Activated CD8-positive, alpha-beta T cell treated with anti-CD3 and anti-CD28 coated beads for 36 hours (primary cell): ENCODE data around the gene KCNQ5. TPM values are rescaled to one million over a fixed set of nuclear protein-coding genes. Genes with fewer than 3 reads are reported as not detected.

Experiments
- ATAC-seq: fragments of 200-7000 bp; cut with Tn5 transposase; one replicate; pipeline ENCODE4 v1.10.0; 2021; ENCODE audit warnings: mild to moderate bottlenecking, moderate library complexity
- CTCF ChIA-PET: fragments of 350-600 bp; sonication (Branson Sonifier 250); formaldehyde crosslinking; loops from one replicate; lab custom pipeline; 2021; ENCODE audit warnings: antibody characterized with exemption; lab: Charles Lee
- POLR2A ChIA-PET: fragments of 350-600 bp; sonication (Branson Sonifier 250); formaldehyde crosslinking; loops from one replicate; lab custom pipeline; 2021; ENCODE audit warnings: antibody characterized with exemption; lab: Charles Lee
- DNase-seq: peaks from one replicate; pipeline ENCODE4 v3.0.0-alpha.2; 2020
- H3K27ac Mint-ChIP-seq: one replicate; pipeline ENCODE4 v1.8.0; 2021; ENCODE audit warnings: mild to moderate bottlenecking, mixed read lengths
- H3K27me3 Mint-ChIP-seq: one replicate; pipeline ENCODE4 v1.8.0; 2021; ENCODE audit warnings: mixed read lengths
- H3K36me3 Mint-ChIP-seq: one replicate; pipeline ENCODE4 v1.8.0; 2021; ENCODE audit warnings: low read depth, mixed read lengths
- H3K4me1 Mint-ChIP-seq: one replicate; pipeline ENCODE4 v1.8.0; 2021; ENCODE audit warnings: low read depth, mixed read lengths
- H3K4me3 Mint-ChIP-seq: one replicate; pipeline ENCODE4 v1.8.0; 2021; ENCODE audit warnings: mild to moderate bottlenecking, moderate library complexity, mixed read lengths
- H3K9me3 Mint-ChIP-seq: one replicate; pipeline ENCODE4 v1.8.0; 2021; ENCODE audit warnings: mixed read lengths
- CTCF ChIP-seq: fragments of 200-600 bp; IDR thresholded peaks from one replicate; pipeline ENCODE4 v1.8.0; 2022; ENCODE audit warnings: antibody characterized with exemption, mild to moderate bottlenecking
- intact Hi-C: fragments of 100-400 bp; cut with micrococcal nuclease; formaldehyde crosslinking; loops from one replicate; pipeline ENCODE4 v1.10.0; 2022
- total RNA-seq, 2 experiments: library from RNA; stranded (reverse); gene quantifications; one replicate each; pipeline ENCODE4 v1.2.3, GENCODE V29; 2021

The KCNQ5 gene
- total RNA-seq, 2 experiments from 2014 or later: 14.6 to 14.9 TPM

DNA sequence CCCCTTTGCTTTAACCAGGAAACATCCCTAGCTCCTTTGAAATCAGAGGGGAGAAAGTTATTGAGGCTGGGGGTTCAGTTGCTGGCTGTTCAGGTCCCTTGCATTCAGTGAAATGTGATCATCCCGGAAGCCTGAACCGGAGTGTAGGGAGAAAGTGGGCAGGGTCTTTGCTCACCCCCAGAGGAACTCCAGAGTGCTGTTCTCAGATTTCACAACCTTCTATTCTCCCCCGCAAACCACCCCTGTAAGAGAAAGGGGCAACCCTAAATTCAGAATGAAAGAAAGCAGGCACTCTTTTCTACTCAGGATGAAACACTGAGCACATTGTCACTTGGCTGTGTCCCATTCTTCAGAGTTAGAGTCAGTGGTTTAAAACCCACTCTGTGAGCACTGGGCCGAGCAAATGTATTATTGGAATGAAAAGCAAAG is 463.6 kb downstream of the KCNQ5 start:
- ATAC-seq (no peak), DNase-seq (no peak)
- peaks cover 7% of the 10 kb centered on the region for H3K36me3 Mint-ChIP-seq
- ChIA-PET CTCF (no interaction called here), POLR2A (no interaction called here)
- no peak for TF ChIP-seq CTCF
- H3K27me3 Mint-ChIP-seq: no peaks in the 10 kb centered on the region
- peaks cover 6% of the 10 kb centered on the region for H3K4me1 Mint-ChIP-seq
- no peaks in the 10 kb centered on the region for H3K9me3 Mint-ChIP-seq
- intact Hi-C loops: no loop called here
- H3K4me3 Mint-ChIP-seq: no peak overlapping the region
- no peak overlapping the region for H3K27ac Mint-ChIP-seq

GRCh38 chr6:73086726-73087125 is 464.9 kb downstream of the KCNQ5 start:
- no peak for TF ChIP-seq CTCF
- Mint-ChIP-seq H3K27ac (no peak overlapping the region), H3K4me3 (no peak overlapping the region), H3K27me3 (no peaks in the 10 kb centered on the region), H3K36me3 (peaks cover 12% of the 10 kb centered on the region), H3K9me3 (peaks cover 3% of the 10 kb centered on the region), H3K4me1 (peaks cover 6% of the 10 kb centered on the region)
- intact Hi-C loops: no loop called here
- POLR2A ChIA-PET: no interaction called here
- ATAC-seq (no peak), DNase-seq (no peak)
- CTCF ChIA-PET: interaction anchor here (1.4 kb wide), 1 partner anchor 675 kb away, joined by 3 read pairs; no protein-coding TSS in a partner anchor

- Mint-ChIP-seq H3K27me3 (no peaks in the 10 kb centered on the region), H3K36me3 (peaks cover 10% of the 10 kb centered on the region), H3K4me3 (no peak overlapping the region), H3K4me1 (peaks cover 6% of the 10 kb centered on the region), H3K27ac (no peak overlapping the region), H3K9me3 (peaks cover 6% of the 10 kb centered on the region)
- intact Hi-C loops: no loop called here
- DNase-seq: no peak
- ChIA-PET CTCF (interaction anchor here (1.4 kb wide), 1 partner anchor 677 kb away, joined by 3 read pairs; no protein-coding TSS in a partner anchor), POLR2A (no interaction called here)
- no peak for TF ChIP-seq CTCF
- no peak for ATAC-seq
These were observed 466.4 kb downstream of the KCNQ5 start for GRCh38 chr6:73088138-73088813.

- POLR2A ChIA-PET: no interaction called here
- no peak for DNase-seq
- Mint-ChIP-seq H3K9me3 (peaks cover 5% of the 10 kb centered on the region), H3K36me3 (no peaks in the 10 kb centered on the region), H3K4me3 (no peak overlapping the region), H3K4me1 (peaks cover 4% of the 10 kb centered on the region), H3K27me3 (no peaks in the 10 kb centered on the region), H3K27ac (no peak overlapping the region)
- CTCF ChIA-PET: interaction anchor here (0.7 kb wide), 1 partner anchor 25 kb away, joined by 3 read pairs; no protein-coding TSS in a partner anchor
- intact Hi-C loops: no loop called here
- ATAC-seq: no peak
- TF ChIP-seq CTCF: no peak
These were observed 483.1 kb downstream of the KCNQ5 start for GRCh38 chr6:73104921-73105320.

GRCh38 chr6:73107016-73107415 is 485.2 kb downstream of the KCNQ5 start:
- POLR2A ChIA-PET: no interaction called here
- DNase-seq: no peak
- Mint-ChIP-seq H3K9me3 (peaks cover 2% of the 10 kb centered on the region), H3K27ac (no peak overlapping the region), H3K27me3 (no peaks in the 10 kb centered on the region), H3K36me3 (peaks cover 6% of the 10 kb centered on the region), H3K4me1 (peaks cover 4% of the 10 kb centered on the region), H3K4me3 (no peak overlapping the region)
- ATAC-seq: no peak
- CTCF ChIA-PET: no interaction called here
- no peak for TF ChIP-seq CTCF
- intact Hi-C loops: no loop called here
